ENCODE measurements around the gene FMN1.

DNA sequence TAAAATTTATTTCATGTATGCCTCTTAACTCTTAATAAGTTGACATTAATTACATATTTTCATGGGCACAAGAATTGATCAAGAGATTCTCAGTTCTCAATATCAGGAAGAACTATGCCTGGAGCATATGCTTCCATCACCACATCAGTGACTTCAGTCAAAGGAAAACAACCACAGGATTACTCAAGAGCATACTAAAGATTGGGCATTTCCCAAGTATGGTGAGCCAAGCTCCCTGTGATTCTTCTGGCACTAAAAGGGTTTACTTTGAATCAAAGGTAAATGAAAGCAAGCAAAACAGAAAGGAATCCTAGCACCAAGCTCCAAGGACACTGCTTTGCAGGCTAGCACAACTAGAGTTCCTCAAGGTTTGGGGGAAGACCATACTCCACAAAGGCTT is 44.6 kb downstream of the FMN1 start:
- TF ChIP-seq, protein P1, sequence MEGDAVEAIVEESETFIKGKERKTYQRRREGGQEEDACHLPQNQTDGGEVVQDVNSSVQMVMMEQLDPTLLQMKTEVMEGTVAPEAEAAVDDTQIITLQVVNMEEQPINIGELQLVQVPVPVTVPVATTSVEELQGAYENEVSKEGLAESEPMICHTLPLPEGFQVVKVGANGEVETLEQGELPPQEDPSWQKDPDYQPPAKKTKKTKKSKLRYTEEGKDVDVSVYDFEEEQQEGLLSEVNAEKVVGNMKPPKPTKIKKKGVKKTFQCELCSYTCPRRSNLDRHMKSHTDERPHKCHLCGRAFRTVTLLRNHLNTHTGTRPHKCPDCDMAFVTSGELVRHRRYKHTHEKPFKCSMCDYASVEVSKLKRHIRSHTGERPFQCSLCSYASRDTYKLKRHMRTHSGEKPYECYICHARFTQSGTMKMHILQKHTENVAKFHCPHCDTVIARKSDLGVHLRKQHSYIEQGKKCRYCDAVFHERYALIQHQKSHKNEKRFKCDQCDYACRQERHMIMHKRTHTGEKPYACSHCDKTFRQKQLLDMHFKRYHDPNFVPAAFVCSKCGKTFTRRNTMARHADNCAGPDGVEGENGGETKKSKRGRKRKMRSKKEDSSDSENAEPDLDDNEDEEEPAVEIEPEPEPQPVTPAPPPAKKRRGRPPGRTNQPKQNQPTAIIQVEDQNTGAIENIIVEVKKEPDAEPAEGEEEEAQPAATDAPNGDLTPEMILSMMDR (conservative IDR thresholded peaks at IDR 0.05) = no peak
- TF ChIP-seq ZFX (IDR thresholded peaks at IDR 0.05) = no peak

Data from C4-2B (cell line).